HL-60 (cell line): ENCODE data around the gene MGST1.

Source experiments
- DNase-seq, 2 experiments: peaks; one replicate each; pipeline ENCODE4 v3.0.0-alpha.2; 2010 to 2020; ENCODE audit warnings: low read depth in 1 of 2, low spot score in 1 of 2
- H3K27ac ChIP-seq: fragments of 250-450 bp; sonication (Bioruptor Pico); replicated peaks from 2 replicates; pipeline ENCODE4 v1.5.1; 2020; ENCODE audit warnings: mild to moderate bottlenecking, moderate library complexity
- H3K27me3 ChIP-seq: fragments of 250-450 bp; sonication (Bioruptor Pico); 2 replicates; pipeline ENCODE4 v1.5.1; 2021; ENCODE audit warnings: mild to moderate bottlenecking, moderate library complexity; ENCODE audit not compliant: insufficient read depth, poor library complexity, severe bottlenecking
- H3K4me3 ChIP-seq: replicated peaks from 2 replicates; pipeline ENCODE4 v1.5.1; 2011; ENCODE audit warnings: mild to moderate bottlenecking, control low read depth, low read length; ENCODE audit not compliant: insufficient read depth
- CTCF ChIP-seq: IDR thresholded peaks from one replicate; pipeline ENCODE4 v1.5.1; 2011; ENCODE audit warnings: low read length, control low read depth, inconsistent platforms; ENCODE audit not compliant: insufficient read depth
- GABPA ChIP-seq: IDR thresholded peaks from 2 replicates; pipeline ENCODE4 v1.6.1; 2012; ENCODE audit warnings: low read depth
- POLR2AphosphoS5 ChIP-seq: IDR thresholded peaks from 2 replicates; pipeline ENCODE4 v1.6.1; 2012; ENCODE audit warnings: low read depth
- SPI1 ChIP-seq: IDR thresholded peaks from 2 replicates; pipeline ENCODE4 v1.6.1; 2012; ENCODE audit warnings: low read depth, mild to moderate bottlenecking, borderline replicate concordance
- TF ChIP-seq, protein P1 (sequence below): IDR thresholded peaks from 2 replicates; pipeline ENCODE4 v1.6.1; 2012; ENCODE audit warnings: low read depth; ENCODE audit not compliant: insufficient replicate concordance

The MGST1 gene

GRCh38 chr12:16324772-16325171 is 22.7 kb upstream of the MGST1 start:
- Histone ChIP-seq H3K4me3 (no peak overlapping the region), H3K27me3 (no peaks in the 10 kb centered on the region), H3K27ac (no peak overlapping the region)
- DNase-seq, result no peak
- TF ChIP-seq, protein P1, sequence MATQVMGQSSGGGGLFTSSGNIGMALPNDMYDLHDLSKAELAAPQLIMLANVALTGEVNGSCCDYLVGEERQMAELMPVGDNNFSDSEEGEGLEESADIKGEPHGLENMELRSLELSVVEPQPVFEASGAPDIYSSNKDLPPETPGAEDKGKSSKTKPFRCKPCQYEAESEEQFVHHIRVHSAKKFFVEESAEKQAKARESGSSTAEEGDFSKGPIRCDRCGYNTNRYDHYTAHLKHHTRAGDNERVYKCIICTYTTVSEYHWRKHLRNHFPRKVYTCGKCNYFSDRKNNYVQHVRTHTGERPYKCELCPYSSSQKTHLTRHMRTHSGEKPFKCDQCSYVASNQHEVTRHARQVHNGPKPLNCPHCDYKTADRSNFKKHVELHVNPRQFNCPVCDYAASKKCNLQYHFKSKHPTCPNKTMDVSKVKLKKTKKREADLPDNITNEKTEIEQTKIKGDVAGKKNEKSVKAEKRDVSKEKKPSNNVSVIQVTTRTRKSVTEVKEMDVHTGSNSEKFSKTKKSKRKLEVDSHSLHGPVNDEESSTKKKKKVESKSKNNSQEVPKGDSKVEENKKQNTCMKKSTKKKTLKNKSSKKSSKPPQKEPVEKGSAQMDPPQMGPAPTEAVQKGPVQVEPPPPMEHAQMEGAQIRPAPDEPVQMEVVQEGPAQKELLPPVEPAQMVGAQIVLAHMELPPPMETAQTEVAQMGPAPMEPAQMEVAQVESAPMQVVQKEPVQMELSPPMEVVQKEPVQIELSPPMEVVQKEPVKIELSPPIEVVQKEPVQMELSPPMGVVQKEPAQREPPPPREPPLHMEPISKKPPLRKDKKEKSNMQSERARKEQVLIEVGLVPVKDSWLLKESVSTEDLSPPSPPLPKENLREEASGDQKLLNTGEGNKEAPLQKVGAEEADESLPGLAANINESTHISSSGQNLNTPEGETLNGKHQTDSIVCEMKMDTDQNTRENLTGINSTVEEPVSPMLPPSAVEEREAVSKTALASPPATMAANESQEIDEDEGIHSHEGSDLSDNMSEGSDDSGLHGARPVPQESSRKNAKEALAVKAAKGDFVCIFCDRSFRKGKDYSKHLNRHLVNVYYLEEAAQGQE, result no peak
- TF ChIP-seq CTCF (no peak), GABPA (no peak), POLR2AphosphoS5 (no peak), SPI1 (no peak)

- Histone ChIP-seq H3K27me3 (no peaks in the 10 kb centered on the region), H3K4me3 (no peak overlapping the region), H3K27ac (no peak overlapping the region)
- TF ChIP-seq CTCF (no peak), POLR2AphosphoS5 (no peak)
- DNase-seq, result no peak
These were observed 22.0 kb upstream of the MGST1 start for GRCh38 chr12:16325426-16325825.

GRCh38 chr12:16327963-16328362 is 19.5 kb upstream of the MGST1 start:
- H3K27ac ChIP-seq, result no peak overlapping the region
- H3K4me3 ChIP-seq, result no peak overlapping the region
- no peak for DNase-seq
- TF ChIP-seq SPI1, result no peak
- no peak for TF ChIP-seq CTCF
- no peak for TF ChIP-seq GABPA
- TF ChIP-seq POLR2AphosphoS5, result no peak
- TF ChIP-seq, protein P1, result no peak
- H3K27me3 ChIP-seq, result no peaks in the 10 kb centered on the region

DNA sequence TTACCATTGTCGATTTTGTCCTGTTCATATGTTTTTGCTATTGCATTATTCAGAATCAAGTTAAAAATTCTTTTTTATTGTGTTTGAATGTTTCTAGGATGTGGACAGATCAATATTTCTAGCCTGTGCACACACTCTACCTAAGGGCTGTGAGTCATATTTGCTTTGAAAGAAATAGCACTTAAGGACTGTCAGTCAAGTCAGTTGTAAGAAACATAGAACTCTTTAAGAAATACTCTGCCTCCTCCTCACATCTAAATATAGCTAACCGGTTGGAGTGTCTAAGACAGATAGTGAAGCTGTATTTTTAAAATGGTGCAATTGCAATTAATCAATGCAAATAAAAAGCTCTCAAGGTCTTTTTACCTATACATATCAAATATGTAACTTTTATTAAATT is 17.9 kb upstream of the MGST1 start:
- Histone ChIP-seq H3K27me3 (no peaks in the 10 kb centered on the region), H3K27ac (no peak overlapping the region), H3K4me3 (no peak overlapping the region)
- TF ChIP-seq CTCF (no peak), SPI1 (no peak), POLR2AphosphoS5 (no peak), GABPA (no peak)
- TF ChIP-seq, protein P1, result no peak
- DNase-seq, result no peak
